ENCODE results near the gene DHRSX. TPM values are rescaled to one million over a fixed set of nuclear protein-coding genes. Genes with fewer than 3 reads are reported as not detected.
"Not testable (repeated sequence)": the region's sequence is repeated elsewhere in the genome, so short reads cannot be mapped to it uniquely, and the experiment has no call there.

DHRSX gene
- total and polyA plus RNA-seq, 9 of the 15 experiments (the other 6 are each of a cell fraction or from before 2014, with no cell fraction given) = 0.59 to 11.0 (median 6.2) TPM

- peak; percentile 40; the same call in 1 of the 2 replicates for TF ChIP-seq NCOA1 (IDR thresholded peaks at IDR 0.05; ENCODE audit: low read depth)
- peak; percentile 9; the same call in 1 of the 2 replicates for TF ChIP-seq VEZF1 (CRISPR knock-in tag; IDR thresholded peaks at IDR 0.05)
- TF ChIP-seq EP400 (IDR thresholded peaks at IDR 0.05) = peak; percentile 84
- no peak for TF ChIP-seq ZEB2 (IDR thresholded peaks at IDR 0.05)
- TF ChIP-seq E2F8 (IDR thresholded peaks at IDR 0.05; ENCODE audit: low read depth, partially characterized antibody) = peak; percentile 29
- TF ChIP-seq ZNF518B (CRISPR knock-in tag; IDR thresholded peaks at IDR 0.05) = no peak
- 0 out of 2 replicates have a peak, but pooled peaks have one; percentile 29 for TF ChIP-seq TARDBP (IDR thresholded peaks at IDR 0.05)
- TF ChIP-seq NR4A1 (CRISPR knock-in tag; IDR thresholded peaks at IDR 0.05) = no peak
- TF ChIP-seq NR4A1 (tag; IDR thresholded peaks at IDR 0.05) = no peak
- TF ChIP-seq ZNF197 (CRISPR knock-in tag; IDR thresholded peaks at IDR 0.05; ENCODE audit: low read depth) = no peak
Measured at GRCh38 chrX:2463973-2464676, 36.7 kb downstream of the DHRSX start (continued).

- CTCF ChIA-PET (ENCODE audit: low intra/inter-chr PET ratio); H3K36me3 ChIP-seq (ENCODE audit: control insufficient read depth, insufficient read depth, low read length); FAIRE-seq; H3K9me1 ChIP-seq (ENCODE audit: control insufficient read depth, insufficient read depth, low read length); H3K4me1 ChIP-seq (replicated peaks in 1 of 2; ENCODE audit: control insufficient read depth in 2 of 2, insufficient read depth in 2 of 2, low read length in 2 of 2); ATAC-seq; POLR2A ChIA-PET; H3K27me3 ChIP-seq (ENCODE audit: control insufficient read depth in 2 of 2, insufficient read depth in 2 of 2, low read length in 2 of 2); H4K20me1 ChIP-seq (replicated peaks; ENCODE audit: control insufficient read depth, insufficient read depth, low read length); DNase-seq (ENCODE audit: extremely low read depth in 1 of 4, low spot score in 3 of 4); BruUV-seq (replicated peaks); H3K9me3 ChIP-seq (replicated peaks; ENCODE audit: control insufficient read depth, insufficient read depth, low read depth, low read length): not testable (repeated sequence)
- peak overlapping the region; percentile 45 to 71 for H3K9ac ChIP-seq (ENCODE audit: insufficient read depth in 1 of 2, low read depth in 2 of 2, low read length in 2 of 2)
- in situ Hi-C loops (cut with MboI) = loop anchor here (10.0 kb wide), 1 partner anchor 799 kb away; no protein-coding TSS in a partner anchor
- H3K4me3 ChIP-seq = peak overlapping the region; percentile 10
- intact Hi-C loops (cut with micrococcal nuclease) = loop anchor here (5.0 kb wide), 2 partner anchors 231 to 811 kb away; no protein-coding TSS in a partner anchor
- peak overlapping the region; percentile 73 for H3K27ac ChIP-seq (ENCODE audit: extremely low read depth, low read depth, low read length)
- peaks cover 10% of the 10 kb centered on the region; the same call in 2 of the 3 replicates for H3K79me2 ChIP-seq (ENCODE audit: control insufficient read depth, insufficient read depth, low read length)
- 7% methylated on average over 10 of the region's 10 CpGs for WGBS (ENCODE audit: insufficient coverage, low coverage, missing lambda C conversion rate)
- peak overlapping the region; percentile 79 for H3K4me2 ChIP-seq (ENCODE audit: insufficient read depth, low read length)
- peak overlapping the region; percentile 90 for H2AFZ ChIP-seq (ENCODE audit: low read depth, low read length)
Measured at GRCh38 chrX:2463481-2463880, 37.3 kb downstream of the DHRSX start.
